ENCODE data around the gene UPK3A.

DNA sequence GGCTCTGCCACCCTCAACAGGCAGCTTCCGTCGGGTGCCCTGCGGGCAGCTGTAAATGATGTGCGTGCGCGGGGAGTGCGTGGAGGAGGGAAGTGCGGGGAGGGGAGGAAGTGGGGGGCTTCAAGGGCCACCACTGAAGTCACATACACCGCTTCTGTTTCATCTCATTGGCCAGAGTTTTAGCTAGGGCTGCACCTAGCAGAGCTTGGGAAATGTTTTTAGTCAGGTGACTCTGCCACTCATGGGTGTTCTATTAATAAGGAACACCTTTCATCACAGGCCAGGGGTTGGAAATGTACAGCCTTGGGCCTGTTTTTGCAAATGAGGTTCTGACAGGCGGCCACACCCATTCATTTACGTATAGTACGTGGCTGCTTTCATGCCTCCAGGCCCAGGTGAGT, 39.6 kb downstream of the UPK3A start:
- TF ChIP-seq, protein P1, sequence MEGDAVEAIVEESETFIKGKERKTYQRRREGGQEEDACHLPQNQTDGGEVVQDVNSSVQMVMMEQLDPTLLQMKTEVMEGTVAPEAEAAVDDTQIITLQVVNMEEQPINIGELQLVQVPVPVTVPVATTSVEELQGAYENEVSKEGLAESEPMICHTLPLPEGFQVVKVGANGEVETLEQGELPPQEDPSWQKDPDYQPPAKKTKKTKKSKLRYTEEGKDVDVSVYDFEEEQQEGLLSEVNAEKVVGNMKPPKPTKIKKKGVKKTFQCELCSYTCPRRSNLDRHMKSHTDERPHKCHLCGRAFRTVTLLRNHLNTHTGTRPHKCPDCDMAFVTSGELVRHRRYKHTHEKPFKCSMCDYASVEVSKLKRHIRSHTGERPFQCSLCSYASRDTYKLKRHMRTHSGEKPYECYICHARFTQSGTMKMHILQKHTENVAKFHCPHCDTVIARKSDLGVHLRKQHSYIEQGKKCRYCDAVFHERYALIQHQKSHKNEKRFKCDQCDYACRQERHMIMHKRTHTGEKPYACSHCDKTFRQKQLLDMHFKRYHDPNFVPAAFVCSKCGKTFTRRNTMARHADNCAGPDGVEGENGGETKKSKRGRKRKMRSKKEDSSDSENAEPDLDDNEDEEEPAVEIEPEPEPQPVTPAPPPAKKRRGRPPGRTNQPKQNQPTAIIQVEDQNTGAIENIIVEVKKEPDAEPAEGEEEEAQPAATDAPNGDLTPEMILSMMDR (IDR thresholded peaks at IDR 0.05; ENCODE audit: insufficient read depth, low read length), result no peak
- no peak for TF ChIP-seq POLR2AphosphoS5 (IDR thresholded peaks at IDR 0.05; ENCODE audit: low read depth)
- TF ChIP-seq, protein P2, sequence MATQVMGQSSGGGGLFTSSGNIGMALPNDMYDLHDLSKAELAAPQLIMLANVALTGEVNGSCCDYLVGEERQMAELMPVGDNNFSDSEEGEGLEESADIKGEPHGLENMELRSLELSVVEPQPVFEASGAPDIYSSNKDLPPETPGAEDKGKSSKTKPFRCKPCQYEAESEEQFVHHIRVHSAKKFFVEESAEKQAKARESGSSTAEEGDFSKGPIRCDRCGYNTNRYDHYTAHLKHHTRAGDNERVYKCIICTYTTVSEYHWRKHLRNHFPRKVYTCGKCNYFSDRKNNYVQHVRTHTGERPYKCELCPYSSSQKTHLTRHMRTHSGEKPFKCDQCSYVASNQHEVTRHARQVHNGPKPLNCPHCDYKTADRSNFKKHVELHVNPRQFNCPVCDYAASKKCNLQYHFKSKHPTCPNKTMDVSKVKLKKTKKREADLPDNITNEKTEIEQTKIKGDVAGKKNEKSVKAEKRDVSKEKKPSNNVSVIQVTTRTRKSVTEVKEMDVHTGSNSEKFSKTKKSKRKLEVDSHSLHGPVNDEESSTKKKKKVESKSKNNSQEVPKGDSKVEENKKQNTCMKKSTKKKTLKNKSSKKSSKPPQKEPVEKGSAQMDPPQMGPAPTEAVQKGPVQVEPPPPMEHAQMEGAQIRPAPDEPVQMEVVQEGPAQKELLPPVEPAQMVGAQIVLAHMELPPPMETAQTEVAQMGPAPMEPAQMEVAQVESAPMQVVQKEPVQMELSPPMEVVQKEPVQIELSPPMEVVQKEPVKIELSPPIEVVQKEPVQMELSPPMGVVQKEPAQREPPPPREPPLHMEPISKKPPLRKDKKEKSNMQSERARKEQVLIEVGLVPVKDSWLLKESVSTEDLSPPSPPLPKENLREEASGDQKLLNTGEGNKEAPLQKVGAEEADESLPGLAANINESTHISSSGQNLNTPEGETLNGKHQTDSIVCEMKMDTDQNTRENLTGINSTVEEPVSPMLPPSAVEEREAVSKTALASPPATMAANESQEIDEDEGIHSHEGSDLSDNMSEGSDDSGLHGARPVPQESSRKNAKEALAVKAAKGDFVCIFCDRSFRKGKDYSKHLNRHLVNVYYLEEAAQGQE (IDR thresholded peaks at IDR 0.05; ENCODE audit: insufficient replicate concordance, low read depth), result no peak
